NCI-H2171 (cell line): ENCODE results near the gene HJV.

Experiments used
- DNase-seq: peaks from one replicate; lab custom pipeline; 2025; lab: John Stamatoyannopoulos, UW

Gene HJV

GRCh38 chr1:145993618-145994390 is 27.7 kb downstream of the HJV start:
- no peak for DNase-seq

- DNase-seq = no peak
Measured at GRCh38 chr1:145992958-145993617, 28.4 kb downstream of the HJV start.

- DNase-seq = no peak
Measured at GRCh38 chr1:145992502-145992936, 29.0 kb downstream of the HJV start.

GRCh38 chr1:145991735-145992412 is 29.7 kb downstream of the HJV start:
- no peak for DNase-seq

GRCh38 chr1:145990249-145990855 is 31.2 kb downstream of the HJV start:
- no peak for DNase-seq

- no peak for DNase-seq
Measured at GRCh38 chr1:145988773-145989172, 32.8 kb downstream of the HJV start.

- DNase-seq = no peak
Measured at GRCh38 chr1:145987926-145988325, 33.6 kb downstream of the HJV start.

- no peak for DNase-seq
Measured at GRCh38 chr1:145986551-145986950, 35.0 kb downstream of the HJV start.

- DNase-seq = peak; percentile 43
Measured at GRCh38 chr1:145985502-145986439, 35.8 kb downstream of the HJV start.

- DNase-seq = no peak
Measured at GRCh38 chr1:145985129-145985501, 36.4 kb downstream of the HJV start.

GRCh38 chr1:145983960-145984830 is 37.3 kb downstream of the HJV start:
- DNase-seq = no peak

GRCh38 chr1:145983206-145983675 is 38.3 kb downstream of the HJV start:
- no peak for DNase-seq

- no peak for DNase-seq
Measured at GRCh38 chr1:145982010-145982723, 39.4 kb downstream of the HJV start.

GRCh38 chr1:145980457-145980994 is 41.0 kb downstream of the HJV start:
- DNase-seq = no peak

GRCh38 chr1:145979746-145980456 is 41.6 kb downstream of the HJV start:
- DNase-seq = no peak

- peak; percentile 92 for DNase-seq
Measured at GRCh38 chr1:145978854-145979745, 42.4 kb downstream of the HJV start.

GRCh38 chr1:145978471-145978853 is 43.1 kb downstream of the HJV start:
- DNase-seq = no peak
